Trophoblast cell (in vitro differentiated cells and primary cell): ENCODE measurements around the gene WNT9B. TPM values are rescaled to one million over a fixed set of nuclear protein-coding genes. Genes with fewer than 3 reads are reported as not detected.

Experiments used
- DNase-seq, 2 donors: peaks; one replicate each; pipeline ENCODE4 v3.0.0-alpha.2; 2016
- H2AFZ ChIP-seq: 2 replicates; pipeline ENCODE4 v1.6.1; 2013; ENCODE audit warnings: low read length, moderate library complexity, mild to moderate bottlenecking; ENCODE audit not compliant: insufficient read depth, poor library complexity
- H2AK5ac ChIP-seq: 2 replicates; pipeline ENCODE4 v1.6.1; 2013; ENCODE audit warnings: mild to moderate bottlenecking, low read length
- H2BK120ac ChIP-seq: 2 replicates; pipeline ENCODE4 v1.6.1; 2013; ENCODE audit warnings: low read length, mild to moderate bottlenecking, moderate library complexity; ENCODE audit not compliant: insufficient read depth, poor library complexity
- H2BK12ac ChIP-seq: 2 replicates; pipeline ENCODE4 v1.6.1; 2013; ENCODE audit warnings: mild to moderate bottlenecking, low read length, moderate library complexity
- H2BK5ac ChIP-seq: 2 replicates; pipeline ENCODE4 v1.6.1; 2013; ENCODE audit warnings: low read length, low read depth, moderate library complexity, mild to moderate bottlenecking; ENCODE audit not compliant: poor library complexity
- H3K14ac ChIP-seq: 2 replicates; pipeline ENCODE4 v1.6.1; 2013; ENCODE audit warnings: mild to moderate bottlenecking, low read length
- H3K18ac ChIP-seq: 2 replicates; pipeline ENCODE4 v1.6.1; 2013; ENCODE audit warnings: mild to moderate bottlenecking, low read length
- H3K23ac ChIP-seq: 2 replicates; pipeline ENCODE4 v1.6.1; 2013; ENCODE audit warnings: low read length
- H3K27ac ChIP-seq: 2 replicates; pipeline ENCODE4 v1.5.1; 2013; ENCODE audit warnings: low read depth, mild to moderate bottlenecking, inconsistent platforms, low read length, moderate library complexity
- H3K27me3 ChIP-seq: 2 replicates; pipeline ENCODE4 v1.6.1; 2013; ENCODE audit warnings: inconsistent platforms, mild to moderate bottlenecking, low read length, moderate library complexity; ENCODE audit not compliant: insufficient read depth
- H3K36me3 ChIP-seq, 2 experiments: 1 replicate in 1 of 2; 2 replicates in 1 of 2; pipeline ENCODE4 v1.6.1; 2013; ENCODE audit warnings: low read length in 2 of 2, mild to moderate bottlenecking in 2 of 2, moderate library complexity in 1 of 2; ENCODE audit not compliant: insufficient read depth in 2 of 2, control insufficient read depth in 1 of 2
- H3K4ac ChIP-seq: 2 replicates; pipeline ENCODE4 v1.6.1; 2013; ENCODE audit warnings: low read depth, mild to moderate bottlenecking, low read length, moderate library complexity
- H3K4me1 ChIP-seq, 2 experiments: 1 replicate in 1 of 2; 2 replicates in 1 of 2; pipeline ENCODE4 v1.6.1; 2013; ENCODE audit warnings: low read length in 2 of 2, mild to moderate bottlenecking in 2 of 2, moderate library complexity in 1 of 2; ENCODE audit not compliant: insufficient read depth in 2 of 2, control insufficient read depth in 1 of 2
- H3K4me2 ChIP-seq: 2 replicates; pipeline ENCODE4 v1.6.1; 2013; ENCODE audit warnings: inconsistent platforms, mild to moderate bottlenecking, low read length, moderate library complexity
- H3K4me3 ChIP-seq: 2 replicates; pipeline ENCODE4 v1.5.1; 2013; ENCODE audit warnings: mild to moderate bottlenecking, low read depth, low read length, inconsistent platforms
- H3K79me1 ChIP-seq: one replicate; pipeline ENCODE4 v1.6.1; 2013; ENCODE audit warnings: low read length
- H3K79me2 ChIP-seq: 2 replicates; pipeline ENCODE4 v1.6.1; 2013; ENCODE audit warnings: low read length, mild to moderate bottlenecking; ENCODE audit not compliant: control insufficient read depth, insufficient read depth, poor library complexity
- H3K9ac ChIP-seq: 2 replicates; pipeline ENCODE4 v1.6.1; 2013; ENCODE audit warnings: mild to moderate bottlenecking, low read length
- H3K9me3 ChIP-seq: 2 replicates; pipeline ENCODE4 v1.6.1; 2013; ENCODE audit warnings: low read depth, mild to moderate bottlenecking, control low read depth, inconsistent platforms, low read length; ENCODE audit not compliant: insufficient read depth
- H4K12ac ChIP-seq: 2 replicates; pipeline ENCODE4 v1.6.1; 2013; ENCODE audit warnings: low read depth, mild to moderate bottlenecking, low read length, moderate library complexity
- H4K8ac ChIP-seq: 2 replicates; pipeline ENCODE4 v1.6.1; 2013; ENCODE audit warnings: low read depth, mild to moderate bottlenecking, low read length, moderate library complexity
- H4K91ac ChIP-seq: one replicate; pipeline ENCODE4 v1.6.1; 2013; ENCODE audit warnings: low read depth, mild to moderate bottlenecking, low read length, moderate library complexity
- WGBS: extraction: QIAGEN DNeasy Blood & Tissue Kit; methylation state at CpG from one replicate; pipeline ENCODE4 v1.1.7; 2013; ENCODE audit warnings: missing lambda C conversion rate; ENCODE audit not compliant: insufficient read length, insufficient coverage; ENCODE audit errors: extremely low coverage; 5-methylcytosine and 5-hydroxymethylcytosine counted together
- polyA plus RNA-seq: library from polyadenylated mRNA; stranded (reverse); fragments of 200-250 nt; gene quantifications from 2 replicates; pipeline ENCODE4 v1.2.3, GENCODE V29; 2013

Gene WNT9B
- 32.1 and 33.5 TPM in 2 replicates for polyA plus RNA-seq

DNA sequence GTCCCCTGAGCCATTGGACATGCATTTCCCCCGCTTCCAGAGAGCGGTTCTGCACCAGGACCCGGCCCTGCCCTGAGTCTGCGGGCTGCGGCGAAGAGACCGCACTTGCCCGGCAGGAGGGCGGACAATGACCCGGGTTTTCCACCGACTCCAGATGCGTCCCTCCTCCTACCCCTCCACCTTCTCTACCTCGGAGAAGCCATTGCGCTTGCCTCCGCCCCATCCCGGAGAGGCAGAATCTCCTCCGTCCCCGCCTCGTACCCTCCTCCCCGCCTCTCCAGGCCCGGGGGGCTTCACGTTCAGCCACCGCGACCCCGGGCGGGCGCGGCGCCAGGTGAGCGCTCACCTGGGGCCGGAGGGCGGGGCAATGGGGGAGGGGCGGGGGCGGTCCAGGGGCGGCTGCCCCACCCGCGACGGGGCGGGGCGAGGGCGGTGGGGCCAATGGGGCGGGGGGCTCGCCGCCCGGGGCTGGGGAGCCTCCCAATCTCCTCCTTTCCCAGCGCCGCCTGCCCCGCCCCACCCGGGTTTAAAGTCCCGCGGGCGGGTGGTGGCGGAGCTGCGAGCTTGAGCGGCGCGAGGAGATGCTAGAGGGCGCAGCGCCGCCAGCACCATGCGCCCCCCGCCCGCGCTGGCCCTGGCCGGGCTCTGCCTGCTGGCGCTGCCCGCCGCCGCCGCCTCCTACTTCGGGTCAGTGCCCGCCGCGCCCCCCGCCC is at the start of gene WNT9B:
Gene WNT9B (plus strand): TSS at position 555 of the 713 bp plus-strand sequence. CDS start 56 bp downstream, at position 611.
- H2BK5ac ChIP-seq, result peak within 1 kb of the TSS; percentile 71
- H4K91ac ChIP-seq, result peak within 1 kb of the TSS; percentile 88
- H3K18ac ChIP-seq, result peak within 1 kb of the TSS; percentile 94
- peaks cover 8% of the 10 kb centered on the region for H3K79me2 ChIP-seq
- peak within 1 kb of the TSS; percentile 37 for H3K27ac ChIP-seq
- H3K79me1 ChIP-seq, result peaks cover 17% of the 10 kb centered on the region
- H3K4me2 ChIP-seq, result peak within 1 kb of the TSS; percentile 90
- no peaks in the 10 kb centered on the region for H3K36me3 ChIP-seq
- peak within 1 kb of the TSS; percentile 28 for H2AK5ac ChIP-seq
- peak within 1 kb of the TSS; percentile 78 for H3K14ac ChIP-seq
- H2AFZ ChIP-seq, result peak within 1 kb of the TSS; percentile 69
- peak within 1 kb of the TSS; percentile 74 for H4K8ac ChIP-seq
- peak within 1 kb of the TSS; percentile 39 for H4K12ac ChIP-seq
- H3K4me1 ChIP-seq, result peaks cover 19 to 20% of the 10 kb centered on the region in 2 experiments
- DNase-seq, result peak in 1 of 2 donors; percentile 45
- H3K9me3 ChIP-seq, result peaks cover 6% of the 10 kb centered on the region
- H3K4me3 ChIP-seq, result peak within 1 kb of the TSS; percentile 90
- peak within 1 kb of the TSS; percentile 55 for H2BK12ac ChIP-seq
- H3K27me3 ChIP-seq, result peaks cover 6% of the 10 kb centered on the region
- no CpG with 5 or more reads among the region's 75 CpGs for WGBS
- peak within 1 kb of the TSS; percentile 81 for H2BK120ac ChIP-seq
- peak within 1 kb of the TSS; percentile 16 for H3K4ac ChIP-seq
- peak within 1 kb of the TSS; percentile 94 for H3K9ac ChIP-seq
- H3K23ac ChIP-seq, result no peak within 1 kb of the TSS

DNA sequence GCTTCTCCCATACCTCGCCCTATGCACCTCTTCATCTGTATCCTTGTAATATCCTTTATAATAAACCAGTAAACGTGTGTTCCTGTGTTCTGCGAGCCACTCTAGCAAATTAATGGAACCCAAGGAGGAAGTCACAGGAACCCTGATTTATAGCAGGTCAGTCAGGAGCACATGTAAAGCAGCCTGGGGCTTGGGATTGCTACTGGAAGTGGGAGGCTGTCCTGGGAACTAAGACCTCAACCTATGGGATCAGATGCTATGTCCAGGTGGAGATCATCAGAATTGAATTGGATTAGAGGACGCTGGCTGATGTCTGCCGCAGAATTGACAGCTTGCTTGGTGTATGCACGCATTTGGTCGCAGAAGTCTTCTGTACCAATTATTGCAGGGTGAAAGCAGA is 48.6 kb upstream of the WNT9B start:
- Histone ChIP-seq H2AFZ (no peak overlapping the region), H3K27me3 (no peaks in the 10 kb centered on the region), H3K9ac (no peak overlapping the region), H2BK5ac (no peak overlapping the region), H4K12ac (no peak overlapping the region), H3K4me1 (peaks cover 0 to 2% of the 10 kb centered on the region in 2 experiments), H3K36me3 (no peaks in the 10 kb centered on the region), H3K79me1 (no peaks in the 10 kb centered on the region), H2AK5ac (no peak overlapping the region), H3K79me2 (no peaks in the 10 kb centered on the region), H3K9me3 (no peaks in the 10 kb centered on the region), H4K91ac (no peak overlapping the region), H3K4ac (no peak overlapping the region), H3K4me3 (no peak overlapping the region), H3K14ac (no peak overlapping the region), H3K18ac (no peak overlapping the region), H2BK12ac (no peak overlapping the region), H2BK120ac (no peak overlapping the region), H3K27ac (no peak overlapping the region), H4K8ac (no peak overlapping the region), H3K4me2 (no peak overlapping the region), H3K23ac (no peak overlapping the region)
- DNase-seq, result no peak
- WGBS, result no CpG with 5 or more reads among the region's 7 CpGs

GRCh38 chr17:46803544-46803943 is 47.8 kb upstream of the WNT9B start:
- H3K4me1 ChIP-seq, result peaks cover 0 to 2% of the 10 kb centered on the region in 2 experiments
- no peak for DNase-seq
- no CpG with 5 or more reads among the region's 5 CpGs for WGBS
- H4K91ac ChIP-seq, result no peak overlapping the region
- H3K4me3 ChIP-seq, result no peak overlapping the region
- no peak overlapping the region for H3K18ac ChIP-seq
- H3K23ac ChIP-seq, result no peak overlapping the region
- no peak overlapping the region for H2AFZ ChIP-seq
- H3K36me3 ChIP-seq, result no peaks in the 10 kb centered on the region
- no peak overlapping the region for H2BK120ac ChIP-seq
- H2BK12ac ChIP-seq, result no peak overlapping the region
- no peaks in the 10 kb centered on the region for H3K27me3 ChIP-seq
- no peaks in the 10 kb centered on the region for H3K79me2 ChIP-seq
- H3K4me2 ChIP-seq, result no peak overlapping the region
- H3K79me1 ChIP-seq, result no peaks in the 10 kb centered on the region
- no peak overlapping the region for H3K27ac ChIP-seq
- no peak overlapping the region for H4K12ac ChIP-seq
- H3K9ac ChIP-seq, result no peak overlapping the region
- no peak overlapping the region for H3K14ac ChIP-seq
- H3K4ac ChIP-seq, result no peak overlapping the region
- no peak overlapping the region for H2BK5ac ChIP-seq
- no peak overlapping the region for H4K8ac ChIP-seq
- H3K9me3 ChIP-seq, result no peaks in the 10 kb centered on the region
- no peak overlapping the region for H2AK5ac ChIP-seq

GRCh38 chr17:46805771-46806170 is 45.6 kb upstream of the WNT9B start:
- no peak overlapping the region for H3K23ac ChIP-seq
- no peak for DNase-seq
- no peaks in the 10 kb centered on the region for H3K9me3 ChIP-seq
- no CpG with 5 or more reads among the region's 6 CpGs for WGBS
- no peaks in the 10 kb centered on the region for H3K79me2 ChIP-seq
- H3K4ac ChIP-seq, result no peak overlapping the region
- H2BK5ac ChIP-seq, result no peak overlapping the region
- H3K36me3 ChIP-seq, result no peaks in the 10 kb centered on the region
- no peak overlapping the region for H4K8ac ChIP-seq
- no peaks in the 10 kb centered on the region for H3K27me3 ChIP-seq
- no peaks in the 10 kb centered on the region for H3K79me1 ChIP-seq
- no peak overlapping the region for H3K9ac ChIP-seq
- peaks cover 5 to 13% of the 10 kb centered on the region in 2 experiments for H3K4me1 ChIP-seq
- no peak overlapping the region for H2AK5ac ChIP-seq
- H4K12ac ChIP-seq, result no peak overlapping the region
- no peak overlapping the region for H2AFZ ChIP-seq
- no peak overlapping the region for H3K14ac ChIP-seq
- no peak overlapping the region for H3K4me3 ChIP-seq
- H3K27ac ChIP-seq, result no peak overlapping the region
- H3K4me2 ChIP-seq, result no peak overlapping the region
- H4K91ac ChIP-seq, result no peak overlapping the region
- no peak overlapping the region for H3K18ac ChIP-seq
- H2BK120ac ChIP-seq, result no peak overlapping the region
- H2BK12ac ChIP-seq, result no peak overlapping the region
